Measurements from ENCODE around the gene MRPS22.
A peak's percentile ranks its signal among the peaks of the same experiment; 100 is the strongest.

Gene MRPS22

DNA sequence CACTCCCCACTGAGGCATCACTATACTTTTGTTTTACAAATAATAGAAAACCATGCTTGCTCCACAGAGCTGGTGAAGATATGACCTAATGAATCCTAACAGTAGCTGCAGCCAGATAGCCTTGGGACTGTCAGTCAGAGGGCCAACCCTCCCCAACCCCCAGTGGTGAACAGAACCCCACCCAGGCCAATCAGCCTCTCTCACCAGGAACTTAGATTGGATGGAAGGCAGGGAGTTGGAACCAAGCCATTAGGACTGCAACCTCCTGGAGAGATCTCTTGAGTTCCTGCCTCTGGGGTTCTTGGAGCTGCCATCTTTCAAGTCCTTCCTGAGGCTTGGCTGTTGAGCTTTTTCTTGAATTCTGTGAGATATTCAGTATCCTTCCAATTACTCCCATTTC is 3.0 kb upstream of the MRPS22 start:
- no peaks in the 10 kb centered on the region for H3K36me3 Mint-ChIP-seq
- H3K27ac Mint-ChIP-seq: no peak overlapping the region
- H3K4me3 Mint-ChIP-seq: no peak overlapping the region
- H3K9me3 Mint-ChIP-seq (ENCODE audit: low read depth): no peaks in the 10 kb centered on the region
- peaks cover 8% of the 10 kb centered on the region for H3K4me1 Mint-ChIP-seq (ENCODE audit: low read depth)
- peaks cover 2% of the 10 kb centered on the region for H3K27me3 Mint-ChIP-seq

DNA sequence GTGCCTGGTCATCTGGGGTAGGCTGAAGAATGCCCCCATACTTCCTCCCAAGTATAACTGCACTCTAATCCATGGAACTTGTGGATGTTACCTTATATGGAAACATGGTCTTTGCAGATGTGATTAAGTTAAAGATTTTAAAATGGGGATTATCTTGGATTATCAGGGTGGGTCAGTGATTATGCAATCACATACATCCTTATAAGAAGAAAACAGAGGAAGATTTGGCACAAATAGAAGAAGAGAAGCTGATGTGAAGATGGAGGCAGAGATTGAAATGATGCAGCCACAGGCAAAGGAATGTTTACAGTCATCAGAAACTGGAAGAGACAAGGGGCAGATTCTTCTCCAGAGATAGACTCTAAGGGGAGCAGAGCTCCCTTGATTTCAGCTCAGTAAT is 1.8 kb upstream of the MRPS22 start:
- H3K9me3 Mint-ChIP-seq (ENCODE audit: low read depth): no peaks in the 10 kb centered on the region
- H3K27me3 Mint-ChIP-seq: no peaks in the 10 kb centered on the region
- H3K4me3 Mint-ChIP-seq: peak overlapping the region; percentile 23
- H3K4me1 Mint-ChIP-seq (ENCODE audit: low read depth): peaks cover 9% of the 10 kb centered on the region
- H3K36me3 Mint-ChIP-seq: no peaks in the 10 kb centered on the region
- no peak overlapping the region for H3K27ac Mint-ChIP-seq

DNA sequence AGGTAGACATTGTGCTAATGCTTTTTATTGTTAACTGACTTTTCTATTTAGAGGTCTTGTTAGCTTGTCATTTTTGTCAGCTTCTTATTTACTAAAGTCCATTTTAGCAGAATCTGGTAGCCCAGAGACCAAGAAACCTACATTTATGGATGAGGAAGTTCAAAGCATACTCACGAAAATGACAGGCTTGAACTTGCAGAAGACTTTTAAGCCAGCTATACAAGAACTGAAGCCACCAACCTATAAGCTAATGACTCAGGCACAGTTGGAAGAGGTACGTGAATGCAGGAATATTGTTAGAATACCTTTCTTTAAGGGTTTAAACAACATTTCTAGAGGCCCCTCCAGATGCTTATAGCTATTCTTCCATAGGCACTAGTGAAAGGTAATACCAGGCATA is 3.0 kb downstream of the MRPS22 start:
- Mint-ChIP-seq H3K27ac (no peak overlapping the region), H3K36me3 (no peaks in the 10 kb centered on the region), H3K27me3 (no peaks in the 10 kb centered on the region), H3K4me3 (no peak overlapping the region), H3K9me3 (ENCODE audit: low read depth) (no peaks in the 10 kb centered on the region), H3K4me1 (ENCODE audit: low read depth) (peaks cover 13% of the 10 kb centered on the region)

DNA sequence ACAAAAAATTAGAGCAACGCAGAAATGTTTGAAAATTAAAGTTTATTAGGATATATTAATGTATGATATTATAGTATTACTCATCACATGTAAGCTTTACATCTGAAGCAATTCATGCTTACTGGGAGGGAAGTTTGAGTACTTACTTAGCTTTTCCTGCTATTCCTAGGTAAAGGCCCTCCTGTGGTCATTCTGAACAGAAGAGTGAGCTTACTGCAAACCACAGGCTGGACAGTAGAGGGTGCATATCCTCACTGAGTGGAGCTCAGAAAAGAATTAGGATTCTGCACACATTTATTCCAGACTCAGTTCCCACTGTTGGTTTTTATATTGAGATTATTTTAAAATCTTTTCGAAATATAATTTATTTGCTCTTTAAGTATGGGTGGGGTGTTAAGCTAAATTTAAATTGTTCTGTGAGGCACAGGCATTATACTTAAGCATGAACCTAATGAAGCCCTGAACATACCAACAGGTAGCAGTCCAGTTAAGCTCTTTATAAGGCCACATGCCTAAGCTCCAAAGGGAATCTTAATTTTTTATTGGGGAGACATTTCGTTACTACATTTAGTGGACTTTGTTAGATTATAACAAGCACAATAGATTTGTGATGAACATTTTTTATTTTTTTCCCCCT is 10.2 kb downstream of the MRPS22 start:
- H3K4me1 Mint-ChIP-seq (ENCODE audit: low read depth): peaks cover 11% of the 10 kb centered on the region
- no peaks in the 10 kb centered on the region for H3K9me3 Mint-ChIP-seq (ENCODE audit: low read depth)
- no peaks in the 10 kb centered on the region for H3K27me3 Mint-ChIP-seq
- H3K4me3 Mint-ChIP-seq: no peak overlapping the region
- H3K36me3 Mint-ChIP-seq: peaks cover 4% of the 10 kb centered on the region
- peak overlapping the region; percentile 43 for H3K27ac Mint-ChIP-seq

DNA sequence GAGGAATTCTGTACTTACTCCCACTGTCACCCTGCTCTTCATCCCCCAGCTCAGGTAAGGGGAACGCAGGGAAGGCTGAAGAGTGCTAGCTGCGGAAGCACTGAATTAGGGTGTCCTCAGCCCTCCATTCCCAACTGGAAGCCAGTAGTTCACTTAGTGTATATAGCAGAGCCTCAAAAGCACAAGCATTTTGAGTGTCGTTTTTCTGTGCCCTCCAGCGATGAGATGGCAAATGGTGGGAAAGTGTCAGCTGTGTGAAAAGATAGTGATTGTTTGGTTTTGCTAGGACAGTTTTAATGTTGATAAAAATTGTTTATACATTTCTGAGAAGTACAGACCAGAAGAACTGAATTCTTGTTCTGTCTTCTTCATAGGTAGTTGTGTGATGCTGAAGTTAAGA is 10.8 kb downstream of the MRPS22 start:
- peaks cover 11% of the 10 kb centered on the region for H3K4me1 Mint-ChIP-seq (ENCODE audit: low read depth)
- H3K27ac Mint-ChIP-seq: peak overlapping the region; percentile 43
- H3K4me3 Mint-ChIP-seq: no peak overlapping the region
- H3K36me3 Mint-ChIP-seq: peaks cover 4% of the 10 kb centered on the region
- no peaks in the 10 kb centered on the region for H3K9me3 Mint-ChIP-seq (ENCODE audit: low read depth)
- H3K27me3 Mint-ChIP-seq: no peaks in the 10 kb centered on the region

DNA sequence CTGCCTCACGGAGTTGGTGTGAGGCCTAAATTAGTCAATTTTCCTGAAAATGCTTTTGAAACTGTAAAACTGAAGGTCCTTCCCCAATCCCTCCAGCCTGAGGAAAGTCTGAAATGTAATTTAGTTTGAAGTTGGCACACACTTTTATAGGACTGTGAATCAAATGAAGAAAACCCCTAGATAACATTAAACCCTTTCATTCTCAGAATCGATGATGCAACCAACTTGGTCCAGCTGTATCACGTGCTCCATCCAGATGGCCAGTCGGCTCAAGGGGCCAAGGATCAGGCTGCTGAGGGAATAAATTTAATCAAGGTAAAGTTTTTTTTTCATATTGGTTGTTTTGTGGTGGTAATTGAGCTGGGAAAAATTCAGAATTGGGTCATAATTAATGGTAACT is 11.7 kb downstream of the MRPS22 start:
- H3K4me1 Mint-ChIP-seq (ENCODE audit: low read depth): peaks cover 11% of the 10 kb centered on the region
- peaks cover 4% of the 10 kb centered on the region for H3K36me3 Mint-ChIP-seq
- no peaks in the 10 kb centered on the region for H3K9me3 Mint-ChIP-seq (ENCODE audit: low read depth)
- H3K27me3 Mint-ChIP-seq: no peaks in the 10 kb centered on the region
- H3K4me3 Mint-ChIP-seq: no peak overlapping the region
- H3K27ac Mint-ChIP-seq: peak overlapping the region; percentile 43

DNA sequence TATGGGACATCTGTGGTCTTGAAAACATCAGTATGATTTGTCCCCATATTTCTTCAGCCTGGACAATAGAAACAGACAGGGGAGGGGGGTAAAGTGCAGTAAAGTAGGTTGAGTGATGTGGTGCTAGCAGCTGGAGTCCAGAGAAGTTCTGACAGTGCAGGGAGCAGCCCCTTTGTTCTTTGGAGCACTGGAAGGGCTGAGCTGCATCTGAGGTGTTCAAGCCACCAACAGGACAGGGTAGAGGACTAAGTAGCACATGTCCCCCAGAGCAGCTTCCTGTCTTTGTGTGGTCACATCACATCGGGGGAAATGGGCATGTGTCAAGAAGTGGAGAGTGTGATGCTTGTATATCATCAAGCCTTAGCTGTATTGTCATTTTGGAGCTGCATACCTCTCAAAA is 12.1 kb downstream of the MRPS22 start:
- H3K9me3 Mint-ChIP-seq (ENCODE audit: low read depth): no peaks in the 10 kb centered on the region
- H3K4me3 Mint-ChIP-seq: no peak overlapping the region
- peak overlapping the region; percentile 43 for H3K27ac Mint-ChIP-seq
- no peaks in the 10 kb centered on the region for H3K27me3 Mint-ChIP-seq
- peaks cover 4% of the 10 kb centered on the region for H3K36me3 Mint-ChIP-seq
- H3K4me1 Mint-ChIP-seq (ENCODE audit: low read depth): peaks cover 11% of the 10 kb centered on the region

DNA sequence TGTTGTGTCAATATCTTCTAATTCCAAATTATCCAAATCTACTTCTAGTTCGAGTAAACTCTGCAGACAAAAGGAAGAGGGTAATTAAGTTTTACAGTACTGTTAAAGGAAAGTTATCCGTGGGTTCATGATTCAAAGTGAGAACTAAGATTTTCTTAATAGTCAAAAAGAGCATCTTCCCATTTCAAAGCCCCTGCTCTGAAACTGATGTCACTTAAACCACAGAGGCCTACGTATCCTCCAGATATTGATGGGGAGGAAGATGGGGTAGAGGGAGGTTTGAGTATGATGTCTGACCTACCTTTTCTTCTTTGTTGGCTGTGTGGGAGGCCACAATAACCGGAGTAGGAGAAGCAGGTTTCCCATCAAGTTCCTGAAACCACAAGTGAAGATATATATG is 14.1 kb downstream of the MRPS22 start:
- Mint-ChIP-seq H3K9me3 (ENCODE audit: low read depth) (no peaks in the 10 kb centered on the region), H3K36me3 (peaks cover 4% of the 10 kb centered on the region), H3K4me3 (no peak overlapping the region), H3K27ac (peak overlapping the region; percentile 86), H3K4me1 (ENCODE audit: low read depth) (peaks cover 11% of the 10 kb centered on the region), H3K27me3 (no peaks in the 10 kb centered on the region)

DNA sequence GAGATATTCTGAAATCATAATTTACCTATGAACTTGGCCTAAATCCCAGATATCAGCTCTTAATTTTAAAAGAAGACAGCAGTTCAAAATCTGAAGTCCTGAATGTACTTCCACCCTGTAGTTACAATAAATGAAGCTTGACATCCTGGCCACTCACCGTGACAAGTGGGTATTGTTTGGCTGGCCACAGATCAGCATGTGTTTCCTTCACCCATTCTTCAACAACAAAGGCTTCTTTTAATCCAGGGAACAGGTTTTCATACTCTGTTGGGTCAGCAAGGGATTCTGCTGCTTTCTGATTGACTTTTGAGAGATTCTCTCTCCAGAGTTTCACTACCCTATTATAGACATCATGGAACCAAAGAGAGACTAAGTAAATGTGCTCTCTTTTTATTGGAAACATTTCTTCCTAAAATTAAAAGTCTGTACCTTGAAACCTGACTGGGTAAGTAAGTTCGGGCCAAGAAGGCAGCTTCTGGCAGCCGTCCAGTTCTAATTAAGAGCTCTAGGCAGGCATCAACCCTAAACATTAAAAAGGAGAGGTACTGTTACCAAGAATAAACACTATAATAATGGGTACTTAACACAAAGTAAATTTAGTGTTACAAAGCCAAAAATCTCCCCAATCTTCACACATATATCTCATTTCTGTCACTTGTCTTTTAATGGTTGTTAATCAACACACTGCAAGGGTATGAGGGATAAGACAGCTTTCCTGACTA is 15.2 kb downstream of the MRPS22 start:
- Mint-ChIP-seq H3K27ac (peak overlapping the region; percentile 75), H3K4me3 (no peak overlapping the region), H3K9me3 (ENCODE audit: low read depth) (no peaks in the 10 kb centered on the region), H3K4me1 (ENCODE audit: low read depth) (peaks cover 11% of the 10 kb centered on the region), H3K27me3 (no peaks in the 10 kb centered on the region), H3K36me3 (peaks cover 4% of the 10 kb centered on the region)

DNA sequence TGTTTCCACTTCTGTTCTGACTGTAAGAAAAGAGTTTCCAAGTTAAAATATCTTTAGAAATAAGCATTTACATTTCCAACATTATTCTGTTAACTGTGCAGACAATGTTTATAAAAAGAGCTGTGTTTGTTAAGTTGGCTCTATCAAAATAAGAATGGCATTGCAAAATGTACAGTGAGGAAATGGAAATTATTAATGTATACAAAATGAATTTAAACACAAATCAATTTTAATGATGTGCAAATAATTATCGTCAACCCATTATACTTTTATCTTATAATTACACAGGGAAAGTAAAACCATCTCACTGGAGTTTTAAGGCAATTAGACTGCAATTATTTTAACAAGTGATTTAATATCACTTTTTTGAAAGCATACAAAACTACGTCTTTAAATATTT is 17.5 kb downstream of the MRPS22 start:
- H3K4me3 Mint-ChIP-seq: no peak overlapping the region
- H3K27me3 Mint-ChIP-seq: no peaks in the 10 kb centered on the region
- H3K27ac Mint-ChIP-seq: peak overlapping the region; percentile 8
- H3K9me3 Mint-ChIP-seq (ENCODE audit: low read depth): no peaks in the 10 kb centered on the region
- H3K36me3 Mint-ChIP-seq: peaks cover 4% of the 10 kb centered on the region
- H3K4me1 Mint-ChIP-seq (ENCODE audit: low read depth): peaks cover 11% of the 10 kb centered on the region

DNA sequence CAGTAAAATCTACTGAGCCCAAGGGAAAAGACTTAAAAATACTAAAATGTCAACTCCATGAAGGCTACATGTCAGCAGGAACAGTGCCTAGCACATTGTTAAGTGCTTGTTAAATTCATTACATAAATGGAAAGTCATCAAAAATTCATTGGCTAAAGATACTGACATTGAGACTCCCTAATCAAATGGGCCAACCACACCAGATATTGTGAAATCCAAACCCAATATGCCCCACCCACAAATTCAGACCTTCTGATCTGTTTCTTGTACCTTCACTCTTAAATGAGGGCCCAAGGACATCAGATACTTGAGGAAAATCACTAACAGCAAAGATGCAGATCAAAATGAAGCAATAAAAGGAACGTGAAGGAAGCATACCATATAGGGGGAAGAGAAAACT is 20.7 kb downstream of the MRPS22 start:
- Mint-ChIP-seq H3K9me3 (ENCODE audit: low read depth) (no peaks in the 10 kb centered on the region), H3K27ac (no peak overlapping the region), H3K4me3 (no peak overlapping the region), H3K27me3 (no peaks in the 10 kb centered on the region), H3K36me3 (peaks cover 2% of the 10 kb centered on the region), H3K4me1 (ENCODE audit: low read depth) (peaks cover 5% of the 10 kb centered on the region)

DNA sequence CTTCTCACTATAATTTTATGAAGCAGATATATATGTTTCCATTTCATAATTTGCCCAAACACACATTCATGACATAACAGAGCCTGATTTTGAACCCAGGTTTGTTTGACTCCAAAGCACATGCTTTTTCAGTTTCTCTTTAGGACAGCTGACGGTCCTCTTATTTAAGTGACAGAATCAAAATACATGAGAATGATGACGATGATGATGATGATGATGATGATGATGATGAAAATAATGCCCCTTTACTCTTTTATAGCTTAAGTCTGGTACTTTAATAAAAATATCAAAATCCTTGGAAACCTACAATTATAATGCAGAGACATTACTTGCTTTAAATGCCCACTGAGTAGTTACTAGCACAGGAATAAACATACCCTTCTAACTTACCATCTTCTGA is 30.3 kb downstream of the MRPS22 start:
- no peaks in the 10 kb centered on the region for H3K27me3 Mint-ChIP-seq
- no peak overlapping the region for H3K27ac Mint-ChIP-seq
- H3K4me3 Mint-ChIP-seq: no peak overlapping the region
- H3K4me1 Mint-ChIP-seq (ENCODE audit: low read depth): peaks cover 1% of the 10 kb centered on the region
- no peaks in the 10 kb centered on the region for H3K9me3 Mint-ChIP-seq (ENCODE audit: low read depth)
- peaks cover 8% of the 10 kb centered on the region for H3K36me3 Mint-ChIP-seq

DNA sequence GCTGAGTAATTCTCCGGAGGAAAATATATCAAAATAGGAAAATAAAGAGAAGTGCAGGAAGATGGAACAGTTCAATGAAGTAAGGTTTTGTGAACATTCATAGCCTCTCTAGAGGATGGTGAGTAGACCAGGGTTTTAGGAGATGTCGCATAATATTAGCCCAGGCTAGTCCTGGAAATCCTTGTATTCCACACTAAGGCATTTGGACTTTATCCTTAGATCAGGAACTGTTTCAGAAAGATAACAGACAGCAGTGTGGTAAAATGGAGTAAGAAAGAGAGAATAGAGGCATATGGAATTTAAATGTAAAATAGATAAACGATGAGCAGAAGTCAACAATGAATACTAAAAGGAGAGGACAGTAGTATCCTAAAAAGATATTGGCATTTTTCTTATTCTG is 33.6 kb downstream of the MRPS22 start:
- H3K9me3 Mint-ChIP-seq (ENCODE audit: low read depth): no peaks in the 10 kb centered on the region
- H3K36me3 Mint-ChIP-seq: peaks cover 13% of the 10 kb centered on the region
- H3K27ac Mint-ChIP-seq: peak overlapping the region; percentile 55
- no peak overlapping the region for H3K4me3 Mint-ChIP-seq
- peaks cover 22% of the 10 kb centered on the region for H3K4me1 Mint-ChIP-seq (ENCODE audit: low read depth)
- H3K27me3 Mint-ChIP-seq: no peaks in the 10 kb centered on the region

DNA sequence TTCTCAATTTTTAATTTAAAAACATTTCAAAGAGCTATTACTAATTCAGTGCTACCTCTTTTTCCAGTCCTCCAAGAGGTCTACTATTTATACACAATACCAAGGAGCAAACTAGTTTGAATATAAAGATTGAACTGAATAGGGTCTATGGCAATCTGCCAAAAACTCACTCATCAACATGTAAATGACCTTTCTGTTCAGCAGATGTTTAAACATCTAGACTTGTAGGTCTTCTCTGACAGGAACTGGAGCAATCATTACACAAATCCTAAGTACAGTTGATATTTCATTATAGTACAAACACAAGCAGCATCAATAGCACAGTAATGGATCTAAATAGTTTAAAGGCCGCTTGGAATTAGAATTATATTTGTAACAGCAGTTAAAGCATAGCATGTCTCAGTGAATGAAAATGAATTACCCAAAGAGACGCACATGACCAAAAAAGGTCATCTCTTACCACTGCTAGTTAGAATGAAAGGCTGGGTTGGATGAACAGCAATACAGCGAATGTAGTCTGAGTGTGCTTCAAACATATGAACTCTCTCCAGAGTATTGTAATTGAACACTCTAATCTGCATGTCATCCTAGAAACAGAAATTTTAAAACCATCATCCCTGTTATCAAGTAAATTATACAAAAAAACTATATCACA is 34.9 kb downstream of the MRPS22 start:
- Mint-ChIP-seq H3K4me1 (ENCODE audit: low read depth) (peaks cover 29% of the 10 kb centered on the region), H3K27me3 (no peaks in the 10 kb centered on the region), H3K9me3 (ENCODE audit: low read depth) (no peaks in the 10 kb centered on the region), H3K4me3 (no peak overlapping the region), H3K36me3 (peaks cover 10% of the 10 kb centered on the region), H3K27ac (no peak overlapping the region)

DNA sequence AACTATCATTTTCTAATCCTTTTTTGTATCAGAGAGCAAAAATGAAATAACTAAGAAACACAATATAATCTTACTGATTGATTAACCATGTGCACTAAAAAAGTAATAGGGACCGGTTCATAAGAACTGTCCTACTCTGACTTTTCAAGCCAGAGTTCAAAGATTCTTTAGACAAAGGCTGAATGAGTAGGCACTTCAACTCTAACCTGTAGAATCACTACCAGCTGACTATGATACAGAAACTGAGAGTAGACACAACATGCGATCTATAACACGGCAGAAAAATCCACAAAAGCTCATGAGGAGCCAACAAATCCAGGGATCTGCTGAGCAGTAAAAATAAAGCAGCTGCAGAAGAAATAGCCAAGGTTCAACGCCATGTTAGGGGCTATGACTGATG is 36.8 kb downstream of the MRPS22 start:
- no peak overlapping the region for H3K4me3 Mint-ChIP-seq
- H3K9me3 Mint-ChIP-seq (ENCODE audit: low read depth): no peaks in the 10 kb centered on the region
- H3K36me3 Mint-ChIP-seq: peaks cover 10% of the 10 kb centered on the region
- no peaks in the 10 kb centered on the region for H3K27me3 Mint-ChIP-seq
- peaks cover 41% of the 10 kb centered on the region for H3K4me1 Mint-ChIP-seq (ENCODE audit: low read depth)
- peak overlapping the region; percentile 22 for H3K27ac Mint-ChIP-seq
